ENCODE results near the gene AIMP2.

Gene AIMP2

GRCh38 chr7:6027806-6028365 lies 18.8 kb downstream of the AIMP2 start:
- no peak overlapping the region for H4K12ac ChIP-seq (ENCODE audit: low read depth, low read length)
- no peak overlapping the region for H2BK12ac ChIP-seq (ENCODE audit: low read length)
- no peak overlapping the region for H2BK120ac ChIP-seq (ENCODE audit: insufficient read depth, low read length, poor library complexity)
- no peaks in the 10 kb centered on the region for H3K27me3 ChIP-seq (ENCODE audit: insufficient read depth, low read length)
- H2AK5ac ChIP-seq (ENCODE audit: low read length): no peak overlapping the region
- H3K36me3 ChIP-seq (ENCODE audit: control insufficient read depth in 1 of 2, insufficient read depth in 2 of 2, low read length in 2 of 2): peaks cover 53 to 70% of the 10 kb centered on the region in 2 experiments
- no peak overlapping the region for H2BK5ac ChIP-seq (ENCODE audit: low read depth, low read length, poor library complexity)
- no peaks in the 10 kb centered on the region for H3K79me1 ChIP-seq (ENCODE audit: low read length)
- no peak overlapping the region for H3K4ac ChIP-seq (ENCODE audit: low read depth, low read length)
- H3K79me2 ChIP-seq (ENCODE audit: control insufficient read depth, insufficient read depth, low read length, poor library complexity): no peaks in the 10 kb centered on the region
- H3K9ac ChIP-seq (ENCODE audit: low read length): no peak overlapping the region
- H3K27ac ChIP-seq (ENCODE audit: low read depth, low read length): no peak overlapping the region
- H3K18ac ChIP-seq (ENCODE audit: low read length): no peak overlapping the region
- no peak overlapping the region for H4K8ac ChIP-seq (ENCODE audit: low read depth, low read length)
- no peak overlapping the region for H3K14ac ChIP-seq (ENCODE audit: low read length)
- H3K4me3 ChIP-seq (ENCODE audit: low read depth, low read length): no peak overlapping the region
- H3K9me3 ChIP-seq (ENCODE audit: insufficient read depth, low read depth, low read length): no peaks in the 10 kb centered on the region
- H4K91ac ChIP-seq (ENCODE audit: low read depth, low read length): no peak overlapping the region
- H2AFZ ChIP-seq (ENCODE audit: insufficient read depth, low read length, poor library complexity): no peak overlapping the region
- H3K4me1 ChIP-seq (ENCODE audit: control insufficient read depth in 1 of 2, insufficient read depth in 2 of 2, low read length in 2 of 2): peaks cover 0 to 3% of the 10 kb centered on the region in 2 experiments
- DNase-seq: no peak
- WGBS (ENCODE audit: extremely low coverage, insufficient coverage, insufficient read length): no CpG with 5 or more reads among the region's 1 CpG
- no peak overlapping the region for H3K23ac ChIP-seq (ENCODE audit: low read length)
- H3K4me2 ChIP-seq (ENCODE audit: low read length): no peak overlapping the region

DNA sequence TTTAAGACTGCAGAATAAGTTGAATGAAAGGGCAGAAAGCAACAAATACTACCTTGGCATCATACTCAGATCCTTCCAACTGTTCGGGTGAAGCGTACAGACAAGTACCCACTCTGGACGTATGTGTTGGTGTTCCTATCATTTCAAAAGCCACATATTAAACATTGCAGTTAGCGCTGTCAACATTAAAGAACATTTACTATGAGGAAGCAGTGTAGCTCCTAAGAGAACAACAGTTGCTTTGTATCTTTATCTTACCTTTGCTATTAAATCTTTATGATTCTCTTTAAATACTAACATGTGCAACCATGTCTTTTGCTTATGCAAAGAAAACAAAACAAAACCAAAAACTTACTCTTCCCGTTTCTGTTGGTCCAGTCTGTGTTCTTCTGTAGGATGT lies 19.5 kb downstream of the AIMP2 start:
- H2BK120ac ChIP-seq (ENCODE audit: insufficient read depth, low read length, poor library complexity): no peak overlapping the region
- no peak for DNase-seq
- H2BK12ac ChIP-seq (ENCODE audit: low read length): no peak overlapping the region
- no peak overlapping the region for H4K91ac ChIP-seq (ENCODE audit: low read depth, low read length)
- H3K4me2 ChIP-seq (ENCODE audit: low read length): no peak overlapping the region
- H3K79me1 ChIP-seq (ENCODE audit: low read length): no peaks in the 10 kb centered on the region
- H3K9ac ChIP-seq (ENCODE audit: low read length): no peak overlapping the region
- H3K23ac ChIP-seq (ENCODE audit: low read length): no peak overlapping the region
- no peaks in the 10 kb centered on the region for H3K79me2 ChIP-seq (ENCODE audit: control insufficient read depth, insufficient read depth, low read length, poor library complexity)
- H2AK5ac ChIP-seq (ENCODE audit: low read length): no peak overlapping the region
- no peak overlapping the region for H3K4ac ChIP-seq (ENCODE audit: low read depth, low read length)
- H2BK5ac ChIP-seq (ENCODE audit: low read depth, low read length, poor library complexity): no peak overlapping the region
- H4K12ac ChIP-seq (ENCODE audit: low read depth, low read length): no peak overlapping the region
- no peaks in the 10 kb centered on the region for H3K9me3 ChIP-seq (ENCODE audit: insufficient read depth, low read depth, low read length)
- H3K36me3 ChIP-seq (ENCODE audit: control insufficient read depth in 1 of 2, insufficient read depth in 2 of 2, low read length in 2 of 2): peaks cover 49 to 65% of the 10 kb centered on the region in 2 experiments
- no peak overlapping the region for H3K27ac ChIP-seq (ENCODE audit: low read depth, low read length)
- no peak overlapping the region for H3K18ac ChIP-seq (ENCODE audit: low read length)
- H3K4me1 ChIP-seq (ENCODE audit: control insufficient read depth in 1 of 2, insufficient read depth in 2 of 2, low read length in 2 of 2): peaks cover 0 to 3% of the 10 kb centered on the region in 2 experiments
- no peaks in the 10 kb centered on the region for H3K27me3 ChIP-seq (ENCODE audit: insufficient read depth, low read length)
- no peak overlapping the region for H4K8ac ChIP-seq (ENCODE audit: low read depth, low read length)
- no peak overlapping the region for H3K4me3 ChIP-seq (ENCODE audit: low read depth, low read length)
- H3K14ac ChIP-seq (ENCODE audit: low read length): no peak overlapping the region
- no CpG with 5 or more reads among the region's 5 CpGs for WGBS (ENCODE audit: extremely low coverage, insufficient coverage, insufficient read length)
- H2AFZ ChIP-seq (ENCODE audit: insufficient read depth, low read length, poor library complexity): no peak overlapping the region

DNA sequence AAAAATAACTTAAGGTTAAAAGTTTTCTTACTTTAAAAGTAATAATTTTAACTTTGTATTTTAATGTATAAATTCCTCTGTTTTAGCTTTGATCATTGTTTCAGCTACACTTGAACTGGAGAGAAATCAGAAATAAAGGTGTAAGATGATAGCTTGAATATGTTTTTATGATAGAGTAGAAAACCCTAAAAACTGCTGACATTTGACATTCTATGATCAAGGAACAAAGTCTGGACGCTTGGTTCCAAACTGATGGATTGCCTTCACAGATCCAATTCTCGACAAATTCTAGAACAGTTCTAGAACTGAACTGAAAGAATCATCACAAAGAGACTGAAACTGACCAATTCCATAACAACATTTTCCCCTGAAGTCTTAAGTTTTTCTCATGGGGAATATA lies 21.9 kb downstream of the AIMP2 start, which contains the start of gene ANKRD61:
Gene ANKRD61, plus strand, starts transcription at position 389 of the 400 bp plus-strand sequence. Its CDS starts 0 bp downstream, at position 389.
- no peak within 1 kb of the TSS for H4K8ac ChIP-seq (ENCODE audit: low read depth, low read length)
- no peaks in the 10 kb centered on the region for H3K27me3 ChIP-seq (ENCODE audit: insufficient read depth, low read length)
- H2AFZ ChIP-seq (ENCODE audit: insufficient read depth, low read length, poor library complexity): no peak within 1 kb of the TSS
- H3K4me3 ChIP-seq (ENCODE audit: low read depth, low read length): no peak within 1 kb of the TSS
- no peak for DNase-seq
- H4K12ac ChIP-seq (ENCODE audit: low read depth, low read length): no peak within 1 kb of the TSS
- H3K4me2 ChIP-seq (ENCODE audit: low read length): no peak within 1 kb of the TSS
- H3K14ac ChIP-seq (ENCODE audit: low read length): no peak within 1 kb of the TSS
- H2BK12ac ChIP-seq (ENCODE audit: low read length): no peak within 1 kb of the TSS
- peaks cover 0 to 3% of the 10 kb centered on the region in 2 experiments for H3K4me1 ChIP-seq (ENCODE audit: control insufficient read depth in 1 of 2, insufficient read depth in 2 of 2, low read length in 2 of 2)
- peaks cover 53 to 66% of the 10 kb centered on the region in 2 experiments for H3K36me3 ChIP-seq (ENCODE audit: control insufficient read depth in 1 of 2, insufficient read depth in 2 of 2, low read length in 2 of 2)
- no peak within 1 kb of the TSS for H2BK5ac ChIP-seq (ENCODE audit: low read depth, low read length, poor library complexity)
- H3K9me3 ChIP-seq (ENCODE audit: insufficient read depth, low read depth, low read length): peaks cover 4% of the 10 kb centered on the region
- H3K79me2 ChIP-seq (ENCODE audit: control insufficient read depth, insufficient read depth, low read length, poor library complexity): no peaks in the 10 kb centered on the region
- no peak within 1 kb of the TSS for H4K91ac ChIP-seq (ENCODE audit: low read depth, low read length)
- H3K79me1 ChIP-seq (ENCODE audit: low read length): no peaks in the 10 kb centered on the region
- no CpG with 5 or more reads among the region's 2 CpGs for WGBS (ENCODE audit: extremely low coverage, insufficient coverage, insufficient read length)
- no peak within 1 kb of the TSS for H3K4ac ChIP-seq (ENCODE audit: low read depth, low read length)
- H2AK5ac ChIP-seq (ENCODE audit: low read length): no peak within 1 kb of the TSS
- no peak within 1 kb of the TSS for H3K18ac ChIP-seq (ENCODE audit: low read length)
- H3K27ac ChIP-seq (ENCODE audit: low read depth, low read length): no peak within 1 kb of the TSS
- no peak within 1 kb of the TSS for H3K9ac ChIP-seq (ENCODE audit: low read length)
- H2BK120ac ChIP-seq (ENCODE audit: insufficient read depth, low read length, poor library complexity): no peak within 1 kb of the TSS
- H3K23ac ChIP-seq (ENCODE audit: low read length): no peak within 1 kb of the TSS

GRCh38 chr7:6031567-6031966 lies 22.5 kb downstream of the AIMP2 start:
- Histone ChIP-seq H3K4me2 (ENCODE audit: low read length) (no peak overlapping the region), H4K91ac (ENCODE audit: low read depth, low read length) (no peak overlapping the region), H3K18ac (ENCODE audit: low read length) (no peak overlapping the region), H3K4me3 (ENCODE audit: low read depth, low read length) (no peak overlapping the region), H3K79me2 (ENCODE audit: control insufficient read depth, insufficient read depth, low read length, poor library complexity) (no peaks in the 10 kb centered on the region), H3K27ac (ENCODE audit: low read depth, low read length) (no peak overlapping the region), H2BK120ac (ENCODE audit: insufficient read depth, low read length, poor library complexity) (no peak overlapping the region), H3K14ac (ENCODE audit: low read length) (no peak overlapping the region), H3K27me3 (ENCODE audit: insufficient read depth, low read length) (no peaks in the 10 kb centered on the region), H4K12ac (ENCODE audit: low read depth, low read length) (no peak overlapping the region), H2BK12ac (ENCODE audit: low read length) (no peak overlapping the region), H3K9me3 (ENCODE audit: insufficient read depth, low read depth, low read length) (peaks cover 4% of the 10 kb centered on the region), H3K4me1 (ENCODE audit: control insufficient read depth in 1 of 2, insufficient read depth in 2 of 2, low read length in 2 of 2) (no peaks in the 10 kb centered on the region), H2AFZ (ENCODE audit: insufficient read depth, low read length, poor library complexity) (no peak overlapping the region), H4K8ac (ENCODE audit: low read depth, low read length) (no peak overlapping the region), H2AK5ac (ENCODE audit: low read length) (no peak overlapping the region), H3K4ac (ENCODE audit: low read depth, low read length) (no peak overlapping the region), H3K9ac (ENCODE audit: low read length) (no peak overlapping the region), H2BK5ac (ENCODE audit: low read depth, low read length, poor library complexity) (no peak overlapping the region), H3K23ac (ENCODE audit: low read length) (no peak overlapping the region), H3K36me3 (ENCODE audit: control insufficient read depth in 1 of 2, insufficient read depth in 2 of 2, low read length in 2 of 2) (peaks cover 47 to 64% of the 10 kb centered on the region in 2 experiments), H3K79me1 (ENCODE audit: low read length) (no peaks in the 10 kb centered on the region)
- DNase-seq: no peak
- no CpG with 5 or more reads among the region's 3 CpGs for WGBS (ENCODE audit: extremely low coverage, insufficient coverage, insufficient read length)
